B cell (primary cell): Measurements from ENCODE around the gene ARHGAP9.

Source experiments
- EZH2 ChIP-seq: IDR thresholded peaks from 2 replicates; pipeline ENCODE4 v1.6.1; 2012; ENCODE audit warnings: borderline replicate concordance, low read depth, mild to moderate bottlenecking, moderate library complexity, low read length; ENCODE audit not compliant: insufficient read depth, poor library complexity, severe bottlenecking
- TF ChIP-seq, protein P1 (sequence below): fragments of 200-600 bp; IDR thresholded peaks from one replicate; pipeline ENCODE4 v1.8.0; 2022; ENCODE audit warnings: antibody characterized with exemption, mild to moderate bottlenecking

- TF ChIP-seq, protein P1, sequence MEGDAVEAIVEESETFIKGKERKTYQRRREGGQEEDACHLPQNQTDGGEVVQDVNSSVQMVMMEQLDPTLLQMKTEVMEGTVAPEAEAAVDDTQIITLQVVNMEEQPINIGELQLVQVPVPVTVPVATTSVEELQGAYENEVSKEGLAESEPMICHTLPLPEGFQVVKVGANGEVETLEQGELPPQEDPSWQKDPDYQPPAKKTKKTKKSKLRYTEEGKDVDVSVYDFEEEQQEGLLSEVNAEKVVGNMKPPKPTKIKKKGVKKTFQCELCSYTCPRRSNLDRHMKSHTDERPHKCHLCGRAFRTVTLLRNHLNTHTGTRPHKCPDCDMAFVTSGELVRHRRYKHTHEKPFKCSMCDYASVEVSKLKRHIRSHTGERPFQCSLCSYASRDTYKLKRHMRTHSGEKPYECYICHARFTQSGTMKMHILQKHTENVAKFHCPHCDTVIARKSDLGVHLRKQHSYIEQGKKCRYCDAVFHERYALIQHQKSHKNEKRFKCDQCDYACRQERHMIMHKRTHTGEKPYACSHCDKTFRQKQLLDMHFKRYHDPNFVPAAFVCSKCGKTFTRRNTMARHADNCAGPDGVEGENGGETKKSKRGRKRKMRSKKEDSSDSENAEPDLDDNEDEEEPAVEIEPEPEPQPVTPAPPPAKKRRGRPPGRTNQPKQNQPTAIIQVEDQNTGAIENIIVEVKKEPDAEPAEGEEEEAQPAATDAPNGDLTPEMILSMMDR, result no peak
- TF ChIP-seq EZH2, result no peak
Observed at GRCh38 chr12:57435293-57435692, 44.4 kb downstream of the ARHGAP9 start.
